GM18873 (cell line): Measurements from ENCODE around the gene HOXD11.

ENCODE experiments used
- ATAC-seq: cut with Tn5 transposase; IDR thresholded peaks from one replicate; pipeline ENCODE4 v1.9.1; 2021; ENCODE audit warnings: mild to moderate bottlenecking, moderate library complexity, moderate number of reproducible peaks; ENCODE audit not compliant: unreplicated experiment, low FRiP score

HOXD11 gene

DNA sequence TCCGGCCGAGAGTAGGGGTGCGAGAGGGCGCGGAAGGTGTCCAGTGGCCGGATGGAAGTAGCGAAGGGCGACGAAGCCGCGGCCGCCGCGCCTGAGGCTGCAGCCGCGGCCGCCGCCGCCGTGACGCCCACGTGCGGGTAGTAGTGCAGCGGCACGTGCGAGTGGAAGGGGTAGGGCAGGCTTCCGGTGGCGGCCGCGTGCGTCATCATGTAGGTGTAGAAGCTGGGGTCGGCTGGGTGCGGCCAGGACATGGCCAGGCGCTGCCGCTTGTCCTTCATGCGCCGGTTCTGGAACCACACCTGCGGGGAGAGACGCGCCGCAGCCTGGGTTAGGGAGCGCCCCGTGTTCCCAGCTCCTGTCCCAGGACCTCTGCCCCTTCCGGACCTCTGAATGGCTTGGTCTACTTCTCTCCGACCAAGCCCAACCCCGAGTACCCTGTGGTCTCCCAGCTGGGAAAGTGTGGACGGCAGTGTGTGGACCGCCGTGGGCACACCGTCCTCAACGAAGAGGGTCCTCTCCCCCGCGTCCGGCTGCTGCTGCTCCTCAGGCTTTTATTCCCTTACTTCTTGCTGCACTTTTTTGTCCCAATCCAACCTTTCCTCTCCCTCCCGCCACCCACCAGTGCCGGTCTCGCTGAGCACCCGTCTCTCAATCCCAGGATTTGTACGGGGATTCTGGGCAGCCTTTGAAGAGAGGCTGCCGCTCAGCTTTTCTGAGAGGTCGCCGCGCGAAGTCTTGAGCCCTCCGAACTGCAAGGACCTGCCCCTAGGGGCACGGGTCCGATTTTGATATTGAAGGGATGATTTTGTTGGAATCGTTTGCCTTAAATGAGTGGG lies 26.3 kb upstream of the HOXD11 start:
- no peak for ATAC-seq

DNA sequence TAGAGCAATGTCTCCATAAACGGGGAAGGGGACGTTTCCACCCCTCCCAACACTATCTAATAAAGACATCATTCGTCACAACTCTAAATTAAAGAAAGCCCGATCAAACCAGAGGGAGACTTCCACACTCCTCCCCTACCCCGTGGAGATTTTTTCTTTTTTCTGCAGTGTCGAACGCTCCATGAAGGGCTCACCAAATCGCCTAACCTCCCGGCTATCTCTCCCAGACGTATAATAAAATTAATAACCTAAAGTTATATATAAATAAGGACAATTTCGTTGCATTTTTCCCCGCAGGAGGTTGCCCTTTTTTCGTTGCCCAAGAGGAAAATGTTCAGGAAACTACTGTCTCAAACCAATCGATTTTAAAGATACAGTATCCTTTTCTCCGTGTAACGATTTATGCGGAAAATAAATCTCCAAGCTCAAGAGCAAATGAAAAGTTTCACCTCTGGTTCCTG lies 25.7 kb upstream of the HOXD11 start:
- ATAC-seq: no peak

DNA sequence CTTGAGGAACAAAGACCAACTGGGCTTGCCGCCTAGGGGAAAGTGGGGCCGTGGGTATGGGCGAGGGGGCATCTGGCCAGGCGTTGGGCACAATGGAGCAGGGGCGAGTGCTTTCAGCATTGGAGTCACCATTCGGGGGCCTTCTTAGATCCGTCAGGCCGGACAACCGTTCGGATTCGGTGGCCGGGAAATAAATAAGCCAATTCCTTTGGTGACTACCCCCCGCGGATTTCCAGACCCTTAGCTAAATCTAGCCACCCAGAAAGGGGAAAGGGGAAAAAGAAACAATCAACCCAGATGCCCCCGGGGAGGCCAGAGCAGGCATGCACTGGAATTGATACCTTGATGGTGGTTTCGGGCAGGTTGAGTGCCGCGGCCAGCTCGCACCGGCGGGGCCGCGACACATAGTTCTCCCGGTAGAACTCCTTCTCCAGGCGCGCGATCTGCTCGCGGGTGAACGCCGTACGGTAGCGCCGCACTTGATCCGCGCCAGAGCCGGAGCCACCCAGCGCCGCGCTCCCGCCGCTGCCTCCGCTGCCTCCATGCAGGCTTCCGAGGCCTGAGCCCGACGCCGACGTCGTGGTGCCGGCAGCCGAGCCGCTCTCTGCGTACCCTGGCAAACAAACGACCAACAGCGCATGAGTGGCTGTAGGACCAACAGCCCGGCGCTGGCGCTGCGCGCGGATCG lies 25.1 kb upstream of the HOXD11 start:
- ATAC-seq: no peak

DNA sequence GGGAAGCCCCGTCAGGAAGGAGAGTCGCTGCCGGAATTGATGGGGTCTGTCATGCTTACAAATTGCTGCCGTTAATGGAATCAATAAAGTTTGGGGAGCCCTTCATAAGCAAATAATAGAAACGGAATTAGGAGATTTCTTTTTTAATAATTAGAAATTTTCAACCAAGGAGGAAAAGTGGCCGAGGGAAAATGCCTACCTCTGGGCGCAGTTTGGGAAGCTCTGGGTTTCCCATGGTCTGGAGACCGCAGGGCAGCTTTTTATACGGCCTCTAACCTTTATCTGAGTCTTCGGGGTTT lies 24.6 kb upstream of the HOXD11 start:
- ATAC-seq: no peak

DNA sequence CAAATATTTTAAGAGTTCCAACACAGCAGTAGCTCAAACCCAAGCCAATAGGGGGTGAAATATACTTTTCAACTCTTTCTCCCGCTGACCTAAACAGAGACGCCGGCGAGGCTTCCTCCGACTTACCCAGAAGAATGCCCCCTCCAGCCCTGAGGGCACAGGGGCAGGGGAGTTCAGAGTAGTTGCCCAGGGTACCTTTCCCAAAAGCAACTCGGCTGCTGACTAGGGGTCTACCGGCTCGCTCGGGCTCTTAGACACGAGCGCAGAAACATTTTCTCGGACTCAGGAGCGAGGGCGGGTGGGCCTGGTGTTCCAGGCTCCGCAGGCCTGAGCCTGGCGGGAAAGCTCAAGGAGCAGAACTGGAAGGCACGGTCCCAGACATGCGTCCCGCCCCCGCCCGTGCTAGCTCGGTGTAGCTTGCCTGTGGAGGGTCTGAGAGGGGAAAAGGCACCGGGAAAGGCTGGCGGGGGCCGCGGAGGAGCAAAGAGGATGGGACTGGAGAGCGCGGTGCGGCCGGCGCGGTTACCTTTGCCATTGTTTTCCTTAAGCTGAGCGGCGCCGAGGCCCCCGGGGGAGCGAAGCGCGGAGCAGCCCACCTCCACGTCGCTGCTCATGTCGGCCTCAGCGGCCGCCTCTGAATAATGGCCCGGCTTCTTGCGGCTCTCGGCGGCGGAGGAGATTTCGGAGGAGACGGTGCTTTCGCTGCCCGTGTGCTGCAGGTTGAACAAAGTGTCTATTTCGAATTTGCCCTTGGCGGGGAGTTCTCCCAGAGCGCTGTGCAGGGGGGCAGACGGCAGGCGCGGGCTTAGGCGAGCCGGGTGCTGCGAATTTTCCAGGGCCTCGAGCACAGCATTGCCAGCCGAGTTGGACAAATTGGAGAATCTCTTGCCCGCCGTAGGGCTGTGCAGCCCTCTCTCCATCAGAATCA lies 24.0 kb upstream of the HOXD11 start:
- no peak for ATAC-seq

DNA sequence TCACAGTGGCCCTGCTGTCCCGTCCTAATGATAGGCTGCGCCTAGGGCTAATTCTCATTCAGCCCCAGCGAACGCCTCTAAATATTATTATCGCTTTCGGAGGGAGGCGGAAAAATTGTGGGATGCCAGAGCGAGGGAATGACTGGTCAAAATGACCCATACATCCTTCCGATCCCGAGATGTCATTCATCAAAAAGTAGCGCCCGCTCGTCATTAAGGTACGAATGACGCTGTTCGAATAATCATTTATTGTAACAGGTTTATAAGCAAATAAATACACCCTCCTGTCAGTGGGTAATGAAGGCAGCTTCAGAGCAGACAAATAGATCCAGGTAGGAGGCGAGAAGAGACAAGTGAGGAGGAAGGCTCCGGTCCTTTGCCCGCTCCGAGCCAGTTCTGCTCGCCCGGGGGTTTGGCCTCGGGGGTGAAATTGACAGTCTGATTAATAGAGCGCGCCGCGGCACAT lies 23.3 kb upstream of the HOXD11 start, which contains the start of gene EVX2:
TSS of gene EVX2 (minus strand) at position 167 of the 466 bp plus-strand sequence. CDS start 186 bp downstream, outside the sequence.
- no peak for ATAC-seq

DNA sequence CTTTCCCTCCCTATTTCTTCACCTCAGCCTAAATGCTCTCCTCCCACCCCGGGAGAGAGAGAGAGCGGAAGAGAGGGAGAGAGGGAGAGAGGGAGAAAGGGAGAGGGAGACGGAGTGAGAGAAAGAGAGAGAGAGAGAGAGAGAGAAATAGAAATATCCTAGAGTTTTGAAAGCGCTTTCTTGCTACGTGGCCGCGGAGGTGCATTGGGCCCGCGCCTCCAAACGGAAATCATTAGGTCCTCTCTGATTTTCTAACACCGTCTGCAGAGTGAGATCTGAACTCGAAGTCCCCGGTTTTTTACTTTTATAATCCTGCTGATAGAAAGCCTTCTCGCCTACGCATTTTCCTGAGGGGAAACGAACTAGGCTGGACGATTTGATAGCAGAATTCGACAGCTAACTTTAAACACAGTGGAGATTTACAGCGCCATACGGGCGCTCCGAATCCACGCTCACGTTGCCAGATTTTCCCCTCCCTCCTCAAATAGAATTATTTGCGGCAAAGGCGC lies 22.4 kb upstream of the HOXD11 start:
- no peak for ATAC-seq

DNA sequence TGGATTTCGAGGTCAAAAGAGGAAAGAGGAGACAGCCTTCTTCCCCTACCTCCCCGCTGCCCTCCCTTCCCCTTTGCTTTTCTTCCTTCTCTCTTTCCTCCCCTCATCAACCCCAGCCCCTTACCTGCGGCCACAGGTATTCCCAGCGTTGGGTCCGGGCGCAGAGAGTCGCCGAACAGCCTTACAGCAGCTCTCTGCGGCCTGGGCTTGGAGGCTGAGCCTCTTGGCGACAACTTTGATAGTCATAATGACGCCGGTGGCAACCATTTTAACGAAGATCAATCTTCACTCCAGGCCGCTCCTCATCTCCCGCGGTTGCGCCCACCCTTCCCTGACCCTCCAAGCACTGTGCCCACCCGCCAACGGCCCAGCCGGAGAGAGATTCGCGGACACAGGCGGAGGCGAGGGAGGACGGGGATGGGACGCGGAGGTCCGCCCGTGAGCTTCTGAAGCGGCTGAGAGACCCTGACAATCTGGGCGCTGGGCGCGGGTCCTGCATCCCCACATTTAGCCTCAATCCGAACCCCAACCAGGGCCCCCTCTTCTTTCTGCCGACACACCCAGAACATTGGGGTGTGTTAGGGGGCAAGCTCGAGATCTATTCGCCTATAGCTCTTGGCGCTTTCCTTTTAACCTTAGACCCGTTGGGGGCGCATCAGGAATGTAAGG lies 21.8 kb upstream of the HOXD11 start:
- ATAC-seq: no peak

DNA sequence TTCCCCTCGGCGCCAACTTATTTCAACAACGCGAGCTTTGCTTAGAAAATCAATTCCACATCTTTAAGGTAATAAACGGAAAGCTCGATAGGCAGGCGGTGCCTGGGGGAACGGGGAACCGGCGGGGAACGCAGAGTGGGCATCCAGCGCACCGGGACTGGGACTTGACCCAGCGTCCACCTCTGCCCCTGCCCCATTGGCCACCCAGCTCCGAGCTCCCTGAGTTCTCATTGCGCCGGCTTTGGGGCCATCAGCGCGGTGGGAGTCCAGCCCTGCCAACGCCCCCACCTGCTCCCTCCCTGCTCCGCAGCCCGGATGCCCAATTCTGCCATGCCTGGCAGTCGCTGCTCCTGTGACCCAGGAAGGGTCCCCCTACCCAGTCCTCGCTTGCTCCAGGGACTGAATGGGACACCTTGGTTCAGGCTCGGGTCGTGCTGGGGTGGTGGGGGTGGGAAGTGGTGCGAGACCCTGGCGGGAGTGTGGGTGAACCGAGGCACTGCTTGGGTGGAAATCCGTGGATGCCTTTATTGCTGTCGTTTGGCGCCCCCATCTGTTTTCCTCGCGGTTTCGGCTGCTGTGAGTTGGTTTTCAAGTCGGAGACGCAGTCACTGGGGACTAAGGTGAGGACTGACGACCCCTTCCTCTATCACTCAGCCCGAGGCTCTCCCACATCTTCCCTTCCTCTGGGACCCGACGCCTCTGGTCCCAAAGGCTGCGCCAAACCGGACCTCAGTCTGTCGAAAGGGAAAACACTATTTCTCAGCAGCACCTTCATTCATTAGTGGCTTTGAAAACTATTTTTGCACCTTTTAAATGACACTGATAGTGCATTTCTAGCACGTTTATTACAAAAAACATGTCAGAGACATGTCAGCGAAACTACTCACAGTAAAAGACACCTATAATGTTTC lies 21.0 kb upstream of the HOXD11 start:
- no peak for ATAC-seq

DNA sequence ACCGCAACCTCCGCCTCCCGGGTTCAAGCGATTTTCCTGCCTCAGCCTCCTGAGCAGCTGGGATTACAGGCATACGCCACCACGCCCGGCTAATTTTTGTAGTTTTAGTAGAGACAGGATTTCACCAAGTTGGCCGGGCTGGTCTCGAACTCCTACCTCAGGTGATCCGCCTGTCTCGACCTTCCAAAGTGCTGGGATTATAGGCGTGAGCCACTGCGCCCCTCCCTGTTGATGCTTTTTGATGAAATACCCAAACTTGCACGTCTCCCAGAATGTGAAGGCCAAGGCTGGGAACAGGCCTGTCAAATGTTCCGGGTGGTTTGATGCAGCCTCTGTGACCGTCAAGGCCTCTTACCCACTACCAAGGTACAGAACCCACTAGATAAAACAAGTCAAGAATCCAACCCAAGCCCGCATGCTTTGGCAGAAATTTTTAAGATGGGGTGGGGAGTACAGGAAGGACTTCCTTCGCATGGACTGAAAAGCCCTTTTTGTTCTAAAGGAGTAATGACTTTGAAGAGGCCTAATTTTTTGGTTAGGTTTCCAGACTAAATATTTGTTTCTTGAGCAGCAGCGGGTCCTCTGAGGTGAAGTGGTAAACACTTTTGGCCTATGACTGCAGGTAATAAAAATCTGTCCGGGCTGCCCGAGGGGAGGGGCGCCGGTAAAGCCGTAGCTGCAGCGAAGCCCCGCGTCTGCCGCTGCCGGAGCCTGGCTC lies 19.6 kb upstream of the HOXD11 start:
- no peak for ATAC-seq

DNA sequence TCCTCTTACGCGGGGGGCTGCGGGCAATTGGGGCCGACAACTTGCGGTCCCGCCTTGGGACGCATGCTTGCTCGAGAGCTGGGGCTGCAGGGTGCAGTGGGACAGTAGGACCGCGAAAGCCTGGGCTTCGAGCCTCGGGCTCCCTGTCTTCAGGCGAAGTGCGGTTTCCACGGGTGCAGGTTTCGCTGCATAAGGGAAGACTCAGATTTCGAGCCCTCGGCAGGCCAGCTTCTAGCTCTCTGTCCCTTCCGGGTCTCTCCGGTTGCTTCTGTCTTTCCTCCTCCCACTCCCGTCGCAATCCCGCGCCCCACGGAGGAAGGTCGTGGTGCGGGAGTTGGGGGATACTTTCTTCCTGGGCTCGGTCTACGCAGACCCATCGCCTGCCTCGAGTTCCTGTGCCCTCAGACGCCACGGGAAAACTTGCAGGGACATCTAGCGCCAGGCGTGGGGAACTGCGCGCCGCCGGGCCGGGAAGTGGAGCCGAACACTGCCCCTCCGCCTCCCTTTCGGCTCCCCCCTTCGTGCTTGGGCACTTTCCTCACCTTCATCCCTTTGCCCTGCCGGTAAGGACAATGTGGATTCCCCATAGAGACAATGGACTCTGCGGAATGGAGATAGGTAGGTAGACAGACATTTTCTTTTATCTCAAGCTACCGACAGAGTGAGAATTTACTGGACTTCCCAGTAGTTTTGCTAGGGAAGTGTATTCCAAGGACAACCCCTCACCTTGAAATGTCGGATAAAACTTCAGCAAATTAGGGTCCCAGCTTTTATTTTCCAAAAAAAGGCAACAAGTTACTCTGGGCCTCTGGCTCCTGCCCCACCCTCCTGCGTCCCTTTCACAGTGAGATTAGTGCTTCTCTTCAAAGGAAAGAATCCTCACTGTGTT lies 18.8 kb upstream of the HOXD11 start:
- ATAC-seq: no peak

DNA sequence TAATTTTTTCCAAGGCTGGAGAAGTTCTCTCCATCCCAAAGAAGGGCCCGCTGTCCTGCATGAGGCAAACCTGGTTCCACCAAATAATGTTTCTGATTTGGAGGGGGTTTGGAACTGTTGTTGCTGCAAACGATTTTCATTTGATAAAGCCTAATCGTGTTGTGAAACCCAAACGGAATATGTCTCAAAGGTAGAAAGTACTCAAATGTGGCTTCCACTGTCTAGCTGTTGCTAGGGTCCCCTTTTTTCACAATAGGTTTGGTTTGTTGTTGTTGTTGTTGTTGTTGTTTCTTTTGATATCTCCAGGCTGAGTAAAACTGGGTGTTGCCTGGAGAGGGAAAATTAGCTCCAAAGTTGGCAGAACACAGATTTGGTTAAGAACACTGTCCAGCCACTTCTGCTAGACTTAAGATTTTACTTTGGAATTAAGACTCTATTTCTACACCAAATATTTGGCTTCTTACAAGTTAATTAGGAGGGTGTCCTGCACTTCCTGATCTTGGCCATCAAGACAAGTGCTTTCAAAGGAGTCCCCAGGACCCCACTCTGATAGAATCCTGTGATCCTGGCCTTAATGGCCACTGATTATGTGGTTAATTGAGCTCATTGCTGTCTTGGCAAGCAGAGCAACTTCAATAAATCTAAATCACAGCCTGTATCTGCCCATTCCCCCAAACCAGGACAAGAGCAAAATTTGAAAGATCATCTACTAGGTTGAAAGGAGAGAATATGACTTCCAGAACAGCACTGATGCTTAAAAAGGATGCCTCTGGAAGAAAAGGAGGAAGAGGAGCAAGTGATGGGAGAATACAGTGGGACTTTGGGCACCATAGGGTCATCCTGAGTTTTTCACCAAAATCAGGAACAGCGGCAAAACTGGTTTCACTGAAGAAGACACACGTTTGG lies 17.9 kb upstream of the HOXD11 start:
- no peak for ATAC-seq

DNA sequence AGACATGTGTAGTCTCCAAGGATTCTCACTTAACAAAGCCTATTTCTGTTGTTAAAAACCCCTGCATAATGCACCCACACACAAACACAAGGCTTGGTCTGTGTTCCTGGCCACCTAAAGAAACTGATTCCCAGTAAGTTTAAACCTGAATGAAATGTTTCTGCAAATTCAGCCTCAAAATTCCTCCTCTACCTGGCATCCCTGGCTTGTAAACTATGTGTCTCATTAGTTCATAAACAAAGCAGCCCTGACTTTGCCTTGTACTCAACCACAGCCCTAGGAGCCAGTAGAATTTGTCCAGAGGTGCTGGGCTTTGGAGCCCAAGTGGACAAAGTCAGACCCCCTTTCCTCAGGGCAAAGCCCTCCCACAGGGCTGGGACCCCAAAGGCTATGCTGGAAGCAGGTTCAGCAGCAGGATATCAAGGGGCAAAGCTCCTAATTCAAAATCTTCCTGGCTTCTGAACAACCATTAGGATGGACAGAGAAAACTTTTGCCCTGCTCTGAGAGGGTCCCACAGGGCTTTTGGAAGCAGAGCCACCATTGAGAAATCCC lies 17.2 kb upstream of the HOXD11 start:
- ATAC-seq: no peak

DNA sequence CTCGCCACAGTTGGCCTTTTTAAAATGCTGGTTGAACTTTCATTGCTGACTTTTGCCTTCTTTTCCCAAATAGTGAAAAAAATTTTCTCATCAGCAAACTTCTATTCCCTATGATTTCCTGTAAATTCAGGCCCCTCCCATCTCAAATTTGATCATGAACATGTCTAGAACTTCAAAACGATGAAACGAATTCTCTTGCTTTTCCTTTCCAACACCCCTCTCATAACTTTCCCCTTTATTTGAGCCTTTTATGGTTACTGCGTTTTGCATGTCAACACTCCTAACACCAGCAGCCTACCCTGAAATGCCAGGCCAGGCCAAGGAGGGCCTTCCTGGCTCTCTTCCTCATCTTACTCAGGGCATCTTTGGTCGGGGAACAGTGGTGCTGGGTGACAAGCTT lies 16.2 kb upstream of the HOXD11 start:
- ATAC-seq: no peak

DNA sequence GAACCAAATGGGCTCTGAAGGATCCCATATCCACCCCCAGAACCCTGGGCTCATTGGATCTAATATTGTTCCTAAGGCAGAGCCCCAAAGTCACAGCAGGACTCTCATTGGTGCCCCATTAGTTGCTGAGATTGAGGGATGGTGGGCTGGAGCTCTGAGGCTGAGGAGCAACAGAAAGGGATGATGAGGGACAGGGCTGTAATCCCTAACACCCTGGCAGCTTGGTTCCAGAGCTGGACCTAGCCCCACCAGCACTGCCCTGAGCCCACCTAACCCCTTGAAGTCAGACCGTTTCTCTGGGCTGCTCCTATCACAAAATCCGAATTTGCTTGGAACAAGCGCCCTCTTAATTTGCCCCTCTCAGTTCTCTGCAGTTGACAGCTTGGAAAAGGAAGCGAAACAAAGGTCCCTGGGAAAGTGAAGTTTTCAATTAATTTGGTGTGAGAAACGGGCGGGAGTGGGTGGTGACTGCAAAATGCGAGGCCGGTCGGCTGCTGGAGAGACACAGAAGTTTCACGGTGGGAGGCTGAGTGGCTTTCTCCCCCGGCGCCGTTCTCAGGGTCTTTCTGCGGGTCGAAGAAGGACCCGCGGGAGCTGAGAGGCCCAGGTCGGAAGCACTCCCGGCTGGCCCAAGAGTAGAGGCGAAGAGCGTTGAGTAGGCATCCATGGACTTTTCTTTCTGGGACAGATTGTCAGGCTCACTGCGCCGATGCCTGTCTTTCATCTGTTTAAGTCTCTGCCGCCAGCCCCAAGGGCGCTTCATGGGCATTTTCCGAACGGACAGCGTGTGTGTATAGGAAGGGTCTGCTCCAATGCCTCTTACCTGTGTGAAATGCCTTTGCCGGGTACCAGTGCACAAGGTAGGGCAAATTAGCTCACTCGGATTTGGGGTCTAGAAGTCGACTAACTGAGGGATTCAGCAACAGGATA lies 15.5 kb upstream of the HOXD11 start:
- ATAC-seq: no peak
